PC-9 (cell line): Measurements from ENCODE around the gene TRIM45. TPM values are rescaled to one million over a fixed set of nuclear protein-coding genes. Genes with fewer than 3 reads are reported as not detected.

Experiments
- BruUV-seq: library from RNA; stranded (reverse); fragments of 400-500 nt; replicated peaks from 2 replicates; lab custom pipeline; 2021; lab: Mats Ljungman, UMichigan
- CTCF ChIA-PET: fragments of 300-600 bp; sonication (Branson Sonifier 250); formaldehyde crosslinking; loops from one replicate; lab custom pipeline; 2022; ENCODE audit warnings: antibody characterized with exemption; lab: Charles Lee
- POLR2A ChIA-PET: fragments of 300-600 bp; sonication (Branson Sonifier 250); formaldehyde crosslinking; loops from one replicate; lab custom pipeline; 2022; ENCODE audit warnings: antibody characterized with exemption; ENCODE audit not compliant: unreplicated experiment; lab: Charles Lee
- DNase-seq, 2 experiments: peaks; one replicate each; pipeline versions ENCODE4 v3.0.0 to v3.0.0-alpha.2; 2015 to 2022; ENCODE audit warnings: mixed read lengths in 1 of 2
- H2AFZ ChIP-seq: fragments of 200-600 bp; sonication (generic); 2 replicates; pipeline ENCODE4 v1.8.1; 2017; ENCODE audit warnings: antibody characterized with exemption
- H3F3A ChIP-seq: fragments of 200-600 bp; sonication (generic); 2 replicates; pipeline ENCODE4 v1.8.1; 2017; ENCODE audit warnings: antibody characterized with exemption, mild to moderate bottlenecking, low read depth; ENCODE audit not compliant: insufficient read depth
- H3K27ac ChIP-seq: fragments of 200-600 bp; sonication (generic); 2 replicates; pipeline ENCODE4 v1.6.1; 2016; ENCODE audit warnings: mixed run types
- H3K27me3 ChIP-seq: fragments of 200-600 bp; sonication (generic); 2 replicates; pipeline ENCODE4 v1.6.1; 2016; ENCODE audit warnings: low read depth, mixed run types; ENCODE audit not compliant: insufficient read depth
- H3K36me3 ChIP-seq: fragments of 200-600 bp; sonication (generic); 2 replicates; pipeline ENCODE4 v1.6.1; 2016; ENCODE audit warnings: low read depth, mixed run types
- H3K4me1 ChIP-seq: fragments of 200-600 bp; sonication (generic); replicated peaks from 2 replicates; pipeline ENCODE4 v1.6.1; 2016; ENCODE audit warnings: mixed run types; ENCODE audit not compliant: insufficient read depth
- H3K4me2 ChIP-seq: fragments of 200-600 bp; sonication (generic); 2 replicates; pipeline ENCODE4 v1.6.1; 2017; ENCODE audit warnings: mixed run types
- H3K4me3 ChIP-seq: fragments of 200-600 bp; sonication (generic); 2 replicates; pipeline ENCODE4 v1.6.1; 2016; ENCODE audit warnings: mixed run types
- H3K79me2 ChIP-seq: fragments of 200-600 bp; sonication (generic); 2 replicates; pipeline ENCODE4 v1.6.1; 2017; ENCODE audit warnings: low read depth, mixed run types
- H3K9me2 ChIP-seq: fragments of 200-600 bp; sonication (generic); 2 replicates; pipeline ENCODE4 v1.8.1; 2017; ENCODE audit warnings: mild to moderate bottlenecking; ENCODE audit not compliant: insufficient read depth
- H3K9me3 ChIP-seq: fragments of 200-600 bp; sonication (generic); 2 replicates; pipeline ENCODE4 v1.8.1; 2016; ENCODE audit warnings: low read depth; ENCODE audit not compliant: insufficient read depth
- H4K20me1 ChIP-seq: fragments of 200-600 bp; sonication (generic); 2 replicates; pipeline ENCODE4 v1.8.1; 2017; ENCODE audit not compliant: insufficient read depth
- CTCF ChIP-seq: fragments of 200-600 bp; sonication (generic); conservative IDR thresholded peaks from 2 replicates; pipeline ENCODE4 v1.6.1; 2017; ENCODE audit warnings: mixed run types, antibody characterized with exemption, mild to moderate bottlenecking, moderate library complexity
- EZH2 ChIP-seq: fragments of 200-600 bp; sonication (generic); IDR thresholded peaks from 2 replicates; pipeline ENCODE4 v1.8.0; 2017; ENCODE audit warnings: antibody characterized with exemption, low read depth
- intact Hi-C: fragments of 100-400 bp; cut with micrococcal nuclease; formaldehyde crosslinking; loops from one replicate; pipeline ENCODE4 v1.10.0; 2022; ENCODE audit not compliant: unreplicated experiment
- total RNA-seq: library from RNA; stranded (reverse); gene quantifications from 2 replicates; pipeline ENCODE4 v1.2.3, GENCODE V29; 2021

Gene TRIM45
- total RNA-seq, 1 experiment from 2014 or later: 10.0 TPM

- Histone ChIP-seq H3K4me2 (no peak overlapping the region), H3K4me1 (peaks cover 21% of the 10 kb centered on the region), H3K9me2 (no peaks in the 10 kb centered on the region), H4K20me1 (no peaks in the 10 kb centered on the region), H3K36me3 (no peaks in the 10 kb centered on the region), H2AFZ (no peak overlapping the region), H3K79me2 (no peaks in the 10 kb centered on the region), H3F3A (no peaks in the 10 kb centered on the region; the same call in 1 of the 2 replicates), H3K9me3 (no peaks in the 10 kb centered on the region), H3K27me3 (no peaks in the 10 kb centered on the region), H3K4me3 (no peak overlapping the region), H3K27ac (no peak overlapping the region)
- TF ChIP-seq CTCF (no peak), EZH2 (no peak)
- intact Hi-C loops: loop anchor here (5.0 to 10.0 kb wide), 2 partner anchors 240 to 483 kb away; partner anchors contain the start of genes MAN1A2 and TENT5C
- DNase-seq: no peak
- no TSS peak for BruUV-seq
- ChIA-PET POLR2A (interaction anchor here (0.6 kb wide), 1 partner anchor 31 kb away, joined by 7 read pairs; no protein-coding TSS in a partner anchor), CTCF (interaction anchor here (0.6 kb wide), 1 partner anchor 172 kb away, joined by 3 read pairs; no protein-coding TSS in a partner anchor)
Observed at GRCh38 chr1:117124661-117125060, 3.1 kb upstream of the TRIM45 start.

- Histone ChIP-seq H3K79me2 (no peaks in the 10 kb centered on the region), H3K4me1 (peaks cover 15% of the 10 kb centered on the region), H4K20me1 (no peaks in the 10 kb centered on the region), H3K27me3 (no peaks in the 10 kb centered on the region), H3K9me2 (no peaks in the 10 kb centered on the region), H2AFZ (no peak overlapping the region), H3K27ac (no peak overlapping the region), H3K36me3 (no peaks in the 10 kb centered on the region), H3F3A (no peaks in the 10 kb centered on the region; the same call in 1 of the 2 replicates), H3K4me3 (no peak overlapping the region), H3K4me2 (no peak overlapping the region), H3K9me3 (no peaks in the 10 kb centered on the region)
- POLR2A ChIA-PET: no interaction called here
- intact Hi-C loops: loop anchor here (5.0 to 10.0 kb wide), 2 partner anchors 242 to 484 kb away; partner anchors contain the start of genes MAN1A2 and TENT5C
- TF ChIP-seq EZH2 (no peak), CTCF (no peak)
- DNase-seq: no peak
- BruUV-seq: no TSS peak
- CTCF ChIA-PET: interaction anchor here (0.9 to 1.7 kb wide), 2 partner anchors 30 to 161 kb away, joined by 4 to 11 read pairs; no protein-coding TSS in a partner anchor
Observed at GRCh38 chr1:117123274-117123673, 1.7 kb upstream of the TRIM45 start.

- no TSS peak for BruUV-seq
- no peaks in the 10 kb centered on the region for H3K9me2 ChIP-seq
- CTCF ChIA-PET: interaction anchor here (0.6 to 1.7 kb wide), 5 partner anchors 29 to 175 kb away, joined by 3 to 11 read pairs (median 4); no protein-coding TSS in a partner anchor
- POLR2A ChIA-PET: interaction anchor here (0.5 kb wide), 1 partner anchor 107 kb away, joined by 7 read pairs; no protein-coding TSS in a partner anchor
- peak; percentile 58 for TF ChIP-seq CTCF
- TF ChIP-seq EZH2: no peak
- intact Hi-C loops: loop anchor here (5.0 to 10.0 kb wide), 2 partner anchors 242 to 485 kb away; partner anchors contain the start of genes MAN1A2 and TENT5C
- no peaks in the 10 kb centered on the region for H4K20me1 ChIP-seq
- H3K4me2 ChIP-seq: peak overlapping the region; percentile 90
- no peak for DNase-seq
- H3K79me2 ChIP-seq: no peaks in the 10 kb centered on the region
- H3K27me3 ChIP-seq: no peaks in the 10 kb centered on the region
- H3K4me3 ChIP-seq: peak overlapping the region; percentile 62; the same call in 1 of the 2 replicates
- no peak overlapping the region for H3K27ac ChIP-seq
- H3F3A ChIP-seq: no peaks in the 10 kb centered on the region; the same call in 1 of the 2 replicates
- peaks cover 7% of the 10 kb centered on the region for H3K4me1 ChIP-seq
- no peaks in the 10 kb centered on the region for H3K36me3 ChIP-seq
- no peaks in the 10 kb centered on the region for H3K9me3 ChIP-seq
- peak overlapping the region; percentile 77 for H2AFZ ChIP-seq
Observed at GRCh38 chr1:117122330-117123025, 929 bp upstream of the TRIM45 start.
